RWPE2 (cell line): ENCODE results near the gene ITPKB.

ENCODE experiments used
- ATAC-seq: fragments of 200-7000 bp; cut with Tn5 transposase; 3 replicates; pipeline ENCODE4 v1.9.1; 2021; ENCODE audit warnings: low read depth
- DNase-seq: peaks from one replicate; pipeline ENCODE4 v3.0.0-alpha.2; 2020; ENCODE audit warnings: low spot score
- H3K27ac ChIP-seq: fragments of 450-650 bp; 2 replicates; pipeline ENCODE4 v1.5.1; 2017; ENCODE audit warnings: mild to moderate bottlenecking; ENCODE audit not compliant: poor library complexity, severe bottlenecking
- H3K27me3 ChIP-seq: fragments of 250-450 bp; sonication (Bioruptor Pico); 2 replicates; pipeline ENCODE4 v1.5.1; 2021; ENCODE audit warnings: mild to moderate bottlenecking, moderate library complexity; ENCODE audit not compliant: insufficient read depth, poor library complexity, severe bottlenecking
- H3K36me3 ChIP-seq: fragments of 250-450 bp; sonication (Bioruptor Pico); 2 replicates; pipeline ENCODE4 v1.5.1; 2020; ENCODE audit warnings: low read depth, mild to moderate bottlenecking, moderate library complexity
- H3K4me1 ChIP-seq: fragments of 250-450 bp; sonication (Bioruptor Pico); 2 replicates; pipeline ENCODE4 v1.5.1; 2021; ENCODE audit warnings: mild to moderate bottlenecking, moderate library complexity; ENCODE audit not compliant: insufficient read depth, poor library complexity, severe bottlenecking
- H3K4me3 ChIP-seq: fragments of 250-450 bp; sonication (Bioruptor Pico); 2 replicates; pipeline ENCODE4 v1.5.1; 2021; ENCODE audit warnings: mild to moderate bottlenecking, moderate library complexity; ENCODE audit not compliant: severe bottlenecking
- H3K9me3 ChIP-seq: fragments of 250-450 bp; sonication (Bioruptor Pico); 2 replicates; pipeline ENCODE4 v1.5.1; 2021; ENCODE audit warnings: mild to moderate bottlenecking, moderate library complexity; ENCODE audit not compliant: severe bottlenecking
- CTCF ChIP-seq: fragments of 450-650 bp; IDR thresholded peaks from one replicate; pipeline ENCODE4 v1.5.1; 2017; ENCODE audit warnings: mild to moderate bottlenecking, moderate library complexity; ENCODE audit not compliant: poor library complexity, severe bottlenecking

Gene ITPKB

GRCh38 chr1:226609836-226610455 is 129.1 kb downstream of the ITPKB start:
- H3K9me3 ChIP-seq, result no peaks in the 10 kb centered on the region
- H3K4me1 ChIP-seq, result no peaks in the 10 kb centered on the region
- no peak for ATAC-seq
- no peak overlapping the region for H3K4me3 ChIP-seq
- no peak for DNase-seq
- no peaks in the 10 kb centered on the region for H3K36me3 ChIP-seq
- no peaks in the 10 kb centered on the region for H3K27me3 ChIP-seq
- TF ChIP-seq CTCF, result no peak
- no peak overlapping the region for H3K27ac ChIP-seq

GRCh38 chr1:226608699-226609505 is 130.2 kb downstream of the ITPKB start:
- DNase-seq (no peak), ATAC-seq (no peak)
- TF ChIP-seq CTCF, result peak; percentile 45
- Histone ChIP-seq H3K27ac (no peak overlapping the region), H3K9me3 (no peaks in the 10 kb centered on the region), H3K4me1 (no peaks in the 10 kb centered on the region), H3K27me3 (no peaks in the 10 kb centered on the region), H3K4me3 (no peak overlapping the region), H3K36me3 (no peaks in the 10 kb centered on the region)

GRCh38 chr1:226607821-226608220 is 131.3 kb downstream of the ITPKB start:
- no peaks in the 10 kb centered on the region for H3K27me3 ChIP-seq
- ATAC-seq, result no peak

GRCh38 chr1:226607268-226607660 is 131.8 kb downstream of the ITPKB start:
- Histone ChIP-seq H3K36me3 (no peaks in the 10 kb centered on the region), H3K4me1 (no peaks in the 10 kb centered on the region), H3K27ac (no peak overlapping the region), H3K27me3 (no peaks in the 10 kb centered on the region), H3K9me3 (no peaks in the 10 kb centered on the region), H3K4me3 (no peak overlapping the region)
- no peak for TF ChIP-seq CTCF
- no peak for ATAC-seq
- no peak for DNase-seq

More at GRCh38 chr1:226607821-226608220, 131.3 kb downstream of the ITPKB start:
- Histone ChIP-seq H3K4me1 (no peaks in the 10 kb centered on the region), H3K4me3 (no peak overlapping the region), H3K9me3 (no peaks in the 10 kb centered on the region), H3K27ac (no peak overlapping the region), H3K36me3 (no peaks in the 10 kb centered on the region)
- TF ChIP-seq CTCF, result no peak
- no peak for DNase-seq
